Measurements from ENCODE around the gene RARG. TPM values are rescaled to one million over a fixed set of nuclear protein-coding genes. Genes with fewer than 3 reads are reported as not detected.

The RARG gene
- total and polyA plus RNA-seq, 2 of the 8 experiments (the other 6 are each of a cell fraction or from before 2014, with no cell fraction given), result 68.6 to 68.9 TPM

DNA sequence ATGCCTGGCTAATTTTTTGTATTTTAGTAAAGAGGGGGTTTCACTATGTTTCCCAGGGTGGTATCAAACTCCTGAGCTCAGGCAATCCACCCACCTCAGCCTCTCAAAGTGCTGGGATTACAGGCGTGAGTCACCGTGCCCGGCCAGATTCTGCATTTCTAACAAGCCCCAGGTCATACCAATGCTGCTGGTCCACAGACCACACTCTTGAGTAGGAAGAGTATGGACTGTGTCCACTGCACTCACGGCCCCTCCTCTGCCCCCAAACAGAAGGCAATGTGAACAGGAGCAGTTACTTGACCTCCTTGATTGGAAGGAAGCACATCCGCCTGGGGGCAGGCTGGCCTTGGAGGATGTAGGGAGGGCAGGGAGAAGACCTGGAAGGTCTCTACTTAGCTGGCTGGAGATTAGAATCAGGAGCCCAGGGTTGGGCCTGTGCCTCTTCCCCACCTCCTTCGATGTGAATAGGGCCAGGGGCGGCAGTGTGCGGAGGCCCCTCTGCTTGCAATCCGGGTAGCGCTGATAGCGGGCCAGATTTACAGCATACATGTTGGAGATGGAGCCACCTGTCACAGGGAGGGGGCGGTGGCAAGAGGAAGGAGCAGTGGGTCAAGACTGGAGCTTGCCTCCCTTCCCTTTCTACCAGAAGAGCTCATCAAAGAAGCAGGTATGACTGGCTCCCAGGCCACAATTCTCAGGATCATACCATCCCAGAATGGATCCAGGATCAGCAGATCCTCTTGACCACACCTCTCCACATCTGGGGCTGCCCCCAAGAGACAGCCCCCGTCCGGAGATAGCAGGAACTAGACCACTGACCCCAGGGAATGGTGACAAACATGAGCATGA is 60.9 kb downstream of the RARG start:
- CTCF ChIA-PET (ENCODE audit: partially characterized antibody), result interaction anchor here (0.6 to 6.2 kb wide), 12 partner anchors 11 to 105 kb away, joined by 3 to 80 read pairs (median 4); partner anchors contain the start of gene ESPL1
- no peak overlapping the region for H3K14ac ChIP-seq (ENCODE audit: insufficient read length)
- TF ChIP-seq, protein P1, sequence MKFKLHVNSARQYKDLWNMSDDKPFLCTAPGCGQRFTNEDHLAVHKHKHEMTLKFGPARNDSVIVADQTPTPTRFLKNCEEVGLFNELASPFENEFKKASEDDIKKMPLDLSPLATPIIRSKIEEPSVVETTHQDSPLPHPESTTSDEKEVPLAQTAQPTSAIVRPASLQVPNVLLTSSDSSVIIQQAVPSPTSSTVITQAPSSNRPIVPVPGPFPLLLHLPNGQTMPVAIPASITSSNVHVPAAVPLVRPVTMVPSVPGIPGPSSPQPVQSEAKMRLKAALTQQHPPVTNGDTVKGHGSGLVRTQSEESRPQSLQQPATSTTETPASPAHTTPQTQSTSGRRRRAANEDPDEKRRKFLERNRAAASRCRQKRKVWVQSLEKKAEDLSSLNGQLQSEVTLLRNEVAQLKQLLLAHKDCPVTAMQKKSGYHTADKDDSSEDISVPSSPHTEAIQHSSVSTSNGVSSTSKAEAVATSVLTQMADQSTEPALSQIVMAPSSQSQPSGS (IDR thresholded peaks at IDR 0.05; ENCODE audit: low read length), result no peak
- no peak for TF ChIP-seq EZH2 (IDR thresholded peaks at IDR 0.05; ENCODE audit: low read depth, low read length, severe bottlenecking)
- TF ChIP-seq, protein P2, sequence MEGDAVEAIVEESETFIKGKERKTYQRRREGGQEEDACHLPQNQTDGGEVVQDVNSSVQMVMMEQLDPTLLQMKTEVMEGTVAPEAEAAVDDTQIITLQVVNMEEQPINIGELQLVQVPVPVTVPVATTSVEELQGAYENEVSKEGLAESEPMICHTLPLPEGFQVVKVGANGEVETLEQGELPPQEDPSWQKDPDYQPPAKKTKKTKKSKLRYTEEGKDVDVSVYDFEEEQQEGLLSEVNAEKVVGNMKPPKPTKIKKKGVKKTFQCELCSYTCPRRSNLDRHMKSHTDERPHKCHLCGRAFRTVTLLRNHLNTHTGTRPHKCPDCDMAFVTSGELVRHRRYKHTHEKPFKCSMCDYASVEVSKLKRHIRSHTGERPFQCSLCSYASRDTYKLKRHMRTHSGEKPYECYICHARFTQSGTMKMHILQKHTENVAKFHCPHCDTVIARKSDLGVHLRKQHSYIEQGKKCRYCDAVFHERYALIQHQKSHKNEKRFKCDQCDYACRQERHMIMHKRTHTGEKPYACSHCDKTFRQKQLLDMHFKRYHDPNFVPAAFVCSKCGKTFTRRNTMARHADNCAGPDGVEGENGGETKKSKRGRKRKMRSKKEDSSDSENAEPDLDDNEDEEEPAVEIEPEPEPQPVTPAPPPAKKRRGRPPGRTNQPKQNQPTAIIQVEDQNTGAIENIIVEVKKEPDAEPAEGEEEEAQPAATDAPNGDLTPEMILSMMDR (IDR thresholded peaks at IDR 0.05; ENCODE audit: control extremely low read depth in 1 of 3, insufficient read depth in 1 of 3, low read depth in 1 of 3, low read length in 3 of 3), result no peak
- TF ChIP-seq PHF8 (conservative IDR thresholded peaks at IDR 0.05; ENCODE audit: low read depth, low read length), result no peak
- TF ChIP-seq SP1 (IDR thresholded peaks at IDR 0.05; ENCODE audit: low read depth, low read length), result no peak
- TF ChIP-seq GABPA (IDR thresholded peaks at IDR 0.05; ENCODE audit: borderline replicate concordance, insufficient read depth, low read length), result no peak

More for the DNA sequence above, 60.9 kb downstream of the RARG start:
- Histone ChIP-seq H2AK5ac (ENCODE audit: low read depth, low read length) (no peak overlapping the region), H3K79me2 (ENCODE audit: control insufficient read depth in 1 of 2, insufficient read depth in 2 of 2, low read length in 2 of 2) (no peaks in the 10 kb centered on the region), H2BK20ac (ENCODE audit: low read length) (no peak overlapping the region), H2AFZ (ENCODE audit: low read length) (no peak overlapping the region), H3K9me3 (ENCODE audit: insufficient read depth in 2 of 2, low read depth in 1 of 2, low read length in 1 of 2) (no peaks in the 10 kb centered on the region), H2BK12ac (ENCODE audit: low read depth, low read length) (no peak overlapping the region), H3K23ac (ENCODE audit: insufficient read length) (no peak overlapping the region), H3K4me3 (ENCODE audit: extremely low read depth in 1 of 4, insufficient read depth in 2 of 4, low read depth in 3 of 4, low read length in 4 of 4) (no peak overlapping the region), H3K79me1 (ENCODE audit: low read depth, low read length) (no peaks in the 10 kb centered on the region), H3K4ac (replicated peaks; ENCODE audit: insufficient read length, low read depth, low read length) (no peak overlapping the region), H3K18ac (ENCODE audit: extremely low read depth, low read length) (no peak overlapping the region), H2BK5ac (ENCODE audit: low read depth, low read length) (no peak overlapping the region), H3K27me3 (replicated peaks in 1 of 4; ENCODE audit: control insufficient read depth in 3 of 4, extremely low read depth in 1 of 4, insufficient read depth in 3 of 4, low read length in 3 of 4) (peaks cover 10 to 45% (median 39%) of the 10 kb centered on the region in 4 experiments), H3K23me2 (ENCODE audit: low read depth, low read length) (no peaks in the 10 kb centered on the region), H3K56ac (replicated peaks; ENCODE audit: insufficient read length, low read depth, low read length) (no peak overlapping the region), H2BK120ac (replicated peaks; ENCODE audit: low read depth, low read length) (no peak overlapping the region), H3K4me2 (ENCODE audit: insufficient read depth in 1 of 2, low read depth in 2 of 2, low read length in 2 of 2) (no peak overlapping the region), H3K4me1 (replicated peaks in 1 of 4; ENCODE audit: control insufficient read depth in 3 of 4, insufficient read depth in 4 of 4, low read length in 3 of 4) (peaks cover 1 to 5% (median 4%) of the 10 kb centered on the region in 4 experiments; a peak in 4 of 7 replicates), H3K27ac (ENCODE audit: low read depth, low read length) (no peak overlapping the region), H2BK15ac (ENCODE audit: low read length) (no peak overlapping the region), H3K36me3 (ENCODE audit: control insufficient read depth in 2 of 4, insufficient read depth in 4 of 4, low read length in 3 of 4) (no peaks in the 10 kb centered on the region), H4K8ac (ENCODE audit: extremely low read depth, insufficient read depth, low read length) (no peak overlapping the region), H4K20me1 (replicated peaks in 1 of 2; ENCODE audit: control insufficient read depth in 1 of 2, insufficient read depth in 2 of 2, low read length in 2 of 2) (peaks cover 5 to 10% of the 10 kb centered on the region in 2 experiments), H4K91ac (replicated peaks; ENCODE audit: insufficient read length, low read length) (no peak overlapping the region), H3K9ac (replicated peaks in 1 of 4; ENCODE audit: extremely low read depth in 1 of 4, low read depth in 3 of 4, low read length in 3 of 4) (no peak overlapping the region), H4K5ac (ENCODE audit: insufficient read length, low read depth, low read length) (no peak overlapping the region)
- DNase-seq (ENCODE audit: low read depth in 1 of 2, low spot score in 2 of 2) (no peak), FAIRE-seq (no peak)
- 89% methylated on average over 14 of the region's 14 CpGs; no CpG with 5 or more reads in 1 of the 2 experiments for WGBS, 2 experiments (ENCODE audit: extremely low coverage in 1 of 2, insufficient coverage in 1 of 2, insufficient read length in 1 of 2, insufficient replicate concordance in 2 of 2, low coverage in 1 of 2, low lambda C conversion rate in 2 of 2, missing lambda C conversion rate in 1 of 2)
- POLR2A ChIA-PET (ENCODE audit: partially characterized antibody), result interaction anchor here (0.7 to 2.5 kb wide), 4 partner anchors 10 to 99 kb away, joined by 3 to 8 read pairs (median 3); partner anchors contain the start of genes CSAD and ZNF740
